Mesenchymal stem cell (in vitro differentiated cells and primary cell): Measurements from ENCODE around the gene KRTAP10-3.
"Not testable (repeated sequence)": the region's sequence is repeated elsewhere in the genome, so short reads cannot be mapped to it uniquely, and the experiment has no call there.

Source experiments
- DNase-seq: peaks from one replicate; pipeline ENCODE4 v3.0.0-alpha.2; 2013
- H2AFZ ChIP-seq: one replicate; pipeline ENCODE4 v1.6.1; 2013; ENCODE audit warnings: low read depth, mild to moderate bottlenecking, control low read depth, inconsistent platforms, low read length, moderate library complexity
- H2AK5ac ChIP-seq: 2 replicates; pipeline ENCODE4 v1.6.1; 2013; ENCODE audit warnings: low read length, moderate library complexity, mild to moderate bottlenecking, inconsistent platforms; ENCODE audit not compliant: severe bottlenecking
- H2BK120ac ChIP-seq: one replicate; pipeline ENCODE4 v1.6.1; 2013; ENCODE audit warnings: low read depth, mild to moderate bottlenecking, inconsistent platforms, low read length, moderate library complexity
- H2BK12ac ChIP-seq, 2 experiments: one replicate each; pipeline ENCODE4 v1.6.1; 2013; ENCODE audit warnings: inconsistent platforms in 2 of 2, low read length in 2 of 2, mild to moderate bottlenecking in 2 of 2, moderate library complexity in 2 of 2, control low read depth in 1 of 2
- H2BK15ac ChIP-seq: one replicate; pipeline ENCODE4 v1.6.1; 2013; ENCODE audit warnings: mild to moderate bottlenecking, low read depth, inconsistent platforms; ENCODE audit not compliant: poor library complexity, severe bottlenecking
- H2BK5ac ChIP-seq: 2 replicates; pipeline ENCODE4 v1.6.1; 2013; ENCODE audit warnings: low read depth, mild to moderate bottlenecking, low read length, control low read depth, inconsistent platforms; ENCODE audit not compliant: poor library complexity, severe bottlenecking
- H3K14ac ChIP-seq, 2 experiments: one replicate each; pipeline ENCODE4 v1.6.1; 2013; ENCODE audit warnings: inconsistent platforms in 2 of 2, low read length in 2 of 2, control low read depth in 1 of 2, mild to moderate bottlenecking in 1 of 2, moderate library complexity in 1 of 2
- H3K18ac ChIP-seq, 2 experiments: one replicate each; pipeline ENCODE4 v1.6.1; 2013; ENCODE audit warnings: inconsistent platforms in 2 of 2, low read length in 2 of 2, control low read depth in 1 of 2, low read depth in 1 of 2, mild to moderate bottlenecking in 1 of 2
- H3K23ac ChIP-seq, 2 experiments: one replicate each; pipeline ENCODE4 v1.6.1; 2013; ENCODE audit warnings: inconsistent platforms in 2 of 2, low read length in 2 of 2, mild to moderate bottlenecking in 2 of 2, moderate library complexity in 2 of 2, control low read depth in 1 of 2
- H3K27ac ChIP-seq: 2 replicates; pipeline ENCODE4 v1.5.1; 2013; ENCODE audit warnings: mild to moderate bottlenecking, moderate library complexity, low read length, control low read depth, inconsistent platforms; ENCODE audit not compliant: poor library complexity, severe bottlenecking
- H3K27me3 ChIP-seq, 2 experiments: 2 replicates each; pipeline versions ENCODE4 v1.6.1 to v1.7.0; 2013; ENCODE audit warnings: low read length in 2 of 2, mild to moderate bottlenecking in 2 of 2, moderate library complexity in 2 of 2, control low read depth in 1 of 2, inconsistent platforms in 1 of 2; ENCODE audit not compliant: control insufficient read depth in 1 of 2, insufficient read depth in 1 of 2
- H3K36me3 ChIP-seq, 2 experiments: 2 replicates each; pipeline versions ENCODE4 v1.6.1 to v1.7.0; 2013; ENCODE audit warnings: low read length in 2 of 2, control low read depth in 1 of 2, inconsistent platforms in 1 of 2, low read depth in 1 of 2, mild to moderate bottlenecking in 1 of 2; ENCODE audit not compliant: insufficient read depth in 2 of 2, control insufficient read depth in 1 of 2
- H3K4ac ChIP-seq, 2 experiments: one replicate each; pipeline ENCODE4 v1.6.1; 2013; ENCODE audit warnings: inconsistent platforms in 2 of 2, low read length in 2 of 2, mild to moderate bottlenecking in 2 of 2, moderate library complexity in 2 of 2, control low read depth in 1 of 2, low read depth in 1 of 2
- H3K4me1 ChIP-seq: 2 replicates; pipeline ENCODE4 v1.6.1; 2013; ENCODE audit warnings: low read depth, low read length, control low read depth; ENCODE audit not compliant: control insufficient read depth, insufficient read depth
- H3K4me2 ChIP-seq: 2 replicates; pipeline ENCODE4 v1.6.1; 2013; ENCODE audit warnings: low read length, mild to moderate bottlenecking, inconsistent platforms; ENCODE audit not compliant: poor library complexity, severe bottlenecking
- H3K4me3 ChIP-seq, 2 experiments: 2 replicates each; pipeline versions ENCODE4 v1.5.1 to v1.7.0; 2013; ENCODE audit warnings: low read length in 2 of 2, mild to moderate bottlenecking in 2 of 2, control low read depth in 1 of 2, low read depth in 1 of 2; ENCODE audit not compliant: insufficient read depth in 1 of 2
- H3K79me1 ChIP-seq: replicated peaks from 2 replicates; pipeline ENCODE4 v1.6.1; 2013; ENCODE audit warnings: mild to moderate bottlenecking, control low read depth, low read length, inconsistent platforms; ENCODE audit not compliant: poor library complexity, severe bottlenecking
- H3K9ac ChIP-seq: 2 replicates; pipeline ENCODE4 v1.7.0; 2013; ENCODE audit warnings: mild to moderate bottlenecking, low read length, moderate library complexity
- H3K9me3 ChIP-seq: 2 replicates; pipeline ENCODE4 v1.7.0; 2013; ENCODE audit warnings: mild to moderate bottlenecking, low read length; ENCODE audit not compliant: control insufficient read depth
- H4K8ac ChIP-seq: one replicate; pipeline ENCODE4 v1.6.1; 2013; ENCODE audit warnings: inconsistent platforms, mild to moderate bottlenecking, low read length, moderate library complexity
- H4K91ac ChIP-seq: one replicate; pipeline ENCODE4 v1.6.1; 2013; ENCODE audit warnings: mild to moderate bottlenecking, low read length, inconsistent platforms
- WGBS: methylation state at CpG from one replicate; pipeline ENCODE4 v1.1.7; 2013; ENCODE audit warnings: mixed read lengths; 5-methylcytosine and 5-hydroxymethylcytosine counted together

Gene KRTAP10-3

GRCh38 chr21:44594406-44594916 lies 35.9 kb upstream of the KRTAP10-3 start:
- H3K18ac ChIP-seq, result no peak overlapping the region
- no peak overlapping the region for H3K4me3 ChIP-seq
- peaks cover 39 to 47% of the 10 kb centered on the region in 2 experiments for H3K27me3 ChIP-seq
- no peaks in the 10 kb centered on the region for H3K36me3 ChIP-seq
- H3K14ac ChIP-seq, result no peak overlapping the region
- no peaks in the 10 kb centered on the region for H3K79me1 ChIP-seq
- no peak overlapping the region for H3K9ac ChIP-seq
- H3K4ac ChIP-seq, result no peak overlapping the region
- no peak for DNase-seq
- H3K4me2 ChIP-seq, result no peak overlapping the region
- H3K27ac ChIP-seq, result no peak overlapping the region
- no peak overlapping the region for H2BK120ac ChIP-seq
- H3K23ac ChIP-seq, result no peak overlapping the region
- no peak overlapping the region for H2AK5ac ChIP-seq
- 72% methylated on average over 10 of the region's 12 CpGs for WGBS
- no peak overlapping the region for H4K91ac ChIP-seq
- H2BK12ac ChIP-seq, result no peak overlapping the region
- H2AFZ ChIP-seq, result no peak overlapping the region
- H2BK5ac ChIP-seq, result no peak overlapping the region
- no peak overlapping the region for H2BK15ac ChIP-seq
- no peaks in the 10 kb centered on the region for H3K4me1 ChIP-seq
- H3K9me3 ChIP-seq, result peaks cover 3% of the 10 kb centered on the region
- no peak overlapping the region for H4K8ac ChIP-seq

GRCh38 chr21:44593598-44594405 lies 35.2 kb upstream of the KRTAP10-3 start:
- Histone ChIP-seq H2BK120ac (no peak overlapping the region), H4K91ac (no peak overlapping the region), H3K4me1 (no peaks in the 10 kb centered on the region), H2AFZ (no peak overlapping the region), H2BK15ac (no peak overlapping the region), H3K27ac (no peak overlapping the region), H2AK5ac (no peak overlapping the region), H3K14ac (no peak overlapping the region), H3K79me1 (no peaks in the 10 kb centered on the region), H3K18ac (no peak overlapping the region), H3K27me3 (peaks cover 39 to 47% of the 10 kb centered on the region in 2 experiments), H2BK5ac (no peak overlapping the region), H3K4me3 (no peak overlapping the region), H2BK12ac (no peak overlapping the region), H3K23ac (no peak overlapping the region), H4K8ac (no peak overlapping the region), H3K36me3 (no peaks in the 10 kb centered on the region), H3K9ac (no peak overlapping the region), H3K4ac (no peak overlapping the region), H3K4me2 (no peak overlapping the region), H3K9me3 (peaks cover 3% of the 10 kb centered on the region)
- 57% methylated on average over 20 of the region's 20 CpGs for WGBS
- peak; percentile 4 for DNase-seq

GRCh38 chr21:44592446-44593311 lies 34.1 kb upstream of the KRTAP10-3 start, which contains the start of gene KRTAP10-6:
KRTAP10-6 (minus strand) TSS chr21:44592505; CDS start chr21:44592484, 21 bp downstream.
- no peak within 1 kb of the TSS for H3K4me3 ChIP-seq
- peaks cover 39 to 42% of the 10 kb centered on the region in 2 experiments for H3K27me3 ChIP-seq
- no peaks in the 10 kb centered on the region for H3K36me3 ChIP-seq
- WGBS, result 82% methylated on average over 33 of the region's 33 CpGs
- H3K18ac ChIP-seq, result no peak within 1 kb of the TSS
- H3K27ac ChIP-seq, result no peak within 1 kb of the TSS
- H3K4ac ChIP-seq, result no peak within 1 kb of the TSS
- H3K4me1 ChIP-seq, result no peaks in the 10 kb centered on the region
- H4K8ac ChIP-seq, result no peak within 1 kb of the TSS
- peak within 1 kb of the TSS; percentile 26 for H2BK15ac ChIP-seq
- DNase-seq, result no peak
- H3K4me2 ChIP-seq, result no peak within 1 kb of the TSS
- H2BK120ac ChIP-seq, result no peak within 1 kb of the TSS
- peaks cover 3% of the 10 kb centered on the region for H3K9me3 ChIP-seq
- no peak within 1 kb of the TSS for H2BK5ac ChIP-seq
- no peak within 1 kb of the TSS for H3K9ac ChIP-seq
- H3K79me1 ChIP-seq, result no peaks in the 10 kb centered on the region
- H2BK12ac ChIP-seq, result no peak within 1 kb of the TSS
- H3K14ac ChIP-seq, result no peak within 1 kb of the TSS
- no peak within 1 kb of the TSS for H2AK5ac ChIP-seq
- H2AFZ ChIP-seq, result no peak within 1 kb of the TSS
- H3K23ac ChIP-seq, result no peak within 1 kb of the TSS
- no peak within 1 kb of the TSS for H4K91ac ChIP-seq

GRCh38 chr21:44591801-44592130 lies 33.2 kb upstream of the KRTAP10-3 start:
- not testable (repeated sequence) for H3K4me1 ChIP-seq, H3K4me3 ChIP-seq, H3K79me1 ChIP-seq, H4K91ac ChIP-seq, H2AFZ ChIP-seq, H3K4ac ChIP-seq, H2AK5ac ChIP-seq, H2BK15ac ChIP-seq, H3K36me3 ChIP-seq, H4K8ac ChIP-seq, H2BK12ac ChIP-seq, H3K9me3 ChIP-seq, H3K18ac ChIP-seq, DNase-seq, H3K23ac ChIP-seq, H2BK120ac ChIP-seq, H3K27ac ChIP-seq, H3K14ac ChIP-seq, H3K4me2 ChIP-seq, H2BK5ac ChIP-seq, H3K9ac ChIP-seq
- WGBS, result no CpG with 5 or more reads among the region's 4 CpGs
- H3K27me3 ChIP-seq, result peaks cover 39 to 42% of the 10 kb centered on the region in 2 experiments
